SU-DHL-6 (cell line): Measurements from ENCODE around the gene NT5DC1.

Experiments used
- CTCF ChIP-seq: fragments of 200-600 bp; sonication (generic); IDR thresholded peaks from one replicate; pipeline ENCODE4 v1.5.1; 2017; ENCODE audit warnings: antibody characterized with exemption, mild to moderate bottlenecking, low read length, moderate library complexity; ENCODE audit not compliant: insufficient read depth, poor library complexity, severe bottlenecking
- EZH2phosphoT487 ChIP-seq: fragments of 200-600 bp; sonication (generic), shearing (Covaris generic); conservative IDR thresholded peaks from 2 replicates; pipeline ENCODE4 v1.6.1; 2018; ENCODE audit warnings: mild to moderate bottlenecking, antibody characterized with exemption, low read length, moderate library complexity, mixed read lengths

- TF ChIP-seq CTCF (no peak), EZH2phosphoT487 (no peak)
Measured at GRCh38 chr6:116247285-116247684, 146.6 kb downstream of the NT5DC1 start.
